ENCODE data around the gene LONP1.

LONP1 gene

DNA sequence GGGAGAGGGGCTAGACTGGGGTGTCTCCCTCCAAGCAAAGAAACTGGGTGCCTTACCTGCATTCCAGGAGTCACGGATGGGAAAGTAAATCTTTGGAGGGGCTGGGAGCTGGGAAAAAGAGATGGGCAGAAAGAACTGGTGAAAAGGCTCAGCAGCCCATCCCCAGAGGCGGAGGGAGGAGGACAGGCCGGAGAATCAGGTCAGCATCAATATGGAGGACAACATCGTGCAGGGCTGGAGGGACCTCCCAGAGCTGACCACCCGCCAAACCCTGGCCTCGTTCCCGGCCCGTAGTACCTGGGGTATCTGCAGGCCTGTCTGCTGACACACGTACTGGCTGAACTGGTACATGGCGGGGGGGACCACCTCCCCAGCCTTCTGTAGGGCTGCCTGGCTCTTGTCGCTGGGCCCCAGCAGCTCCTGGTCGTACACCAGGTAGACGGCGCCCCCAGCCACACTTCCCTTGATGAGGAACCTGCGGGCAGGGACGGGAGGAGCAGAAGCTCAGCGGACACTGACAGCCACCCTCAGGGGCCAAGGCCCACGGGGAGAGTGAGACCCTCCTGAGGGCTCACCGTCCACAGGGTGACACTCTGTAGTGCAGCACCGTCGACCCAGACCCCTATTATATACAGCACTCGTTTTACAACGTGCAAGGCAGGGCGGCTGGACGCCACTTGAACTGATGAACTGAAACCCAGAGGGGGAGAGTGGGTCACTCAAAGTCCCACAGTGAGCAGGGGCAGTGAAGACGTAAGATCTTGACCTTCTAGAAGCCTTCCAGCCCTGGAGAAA lies 40.5 kb downstream of the LONP1 start:
- no peak for DNase-seq (ENCODE audit: low read depth in 2 of 2)

DNA sequence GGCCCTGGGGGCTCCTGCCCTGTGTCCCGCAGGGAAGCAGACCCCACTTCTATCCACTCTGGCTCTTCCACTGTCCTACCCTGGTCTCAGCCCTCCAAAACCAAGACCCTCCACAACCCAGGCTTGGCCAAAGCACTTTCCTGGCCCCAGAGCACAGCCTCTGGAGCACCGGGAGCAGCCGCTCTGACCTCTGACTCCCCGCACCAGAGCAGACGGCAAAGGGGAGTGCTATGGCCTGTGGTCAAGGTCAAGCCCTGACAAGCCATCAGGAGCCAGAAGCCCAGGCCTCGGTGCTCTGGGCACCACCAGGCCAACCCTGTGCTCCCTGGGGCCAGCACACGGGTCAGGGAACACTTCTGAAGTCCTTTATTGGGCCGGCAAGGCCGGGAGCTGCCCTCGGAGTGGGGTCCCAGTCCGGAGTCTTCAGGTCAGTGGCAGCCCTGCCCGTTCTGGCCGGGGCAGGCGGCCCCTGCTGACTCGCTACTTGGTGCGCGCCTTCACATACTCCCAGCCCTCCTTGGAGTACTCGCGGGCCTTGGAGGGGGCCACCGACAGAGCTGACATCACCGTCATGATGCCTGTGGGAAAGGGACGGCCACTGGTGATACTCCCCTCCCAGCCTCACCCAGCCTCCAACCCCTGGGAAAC lies 41.8 kb downstream of the LONP1 start:
- no peak for DNase-seq (ENCODE audit: low read depth in 2 of 2)

GRCh38 chr19:5677580-5677979 lies 42.4 kb downstream of the LONP1 start:
- no peak for DNase-seq (ENCODE audit: low read depth in 2 of 2)

GRCh38 chr19:5677136-5677535 lies 42.8 kb downstream of the LONP1 start:
- no peak for DNase-seq (ENCODE audit: low read depth in 2 of 2)

DNA sequence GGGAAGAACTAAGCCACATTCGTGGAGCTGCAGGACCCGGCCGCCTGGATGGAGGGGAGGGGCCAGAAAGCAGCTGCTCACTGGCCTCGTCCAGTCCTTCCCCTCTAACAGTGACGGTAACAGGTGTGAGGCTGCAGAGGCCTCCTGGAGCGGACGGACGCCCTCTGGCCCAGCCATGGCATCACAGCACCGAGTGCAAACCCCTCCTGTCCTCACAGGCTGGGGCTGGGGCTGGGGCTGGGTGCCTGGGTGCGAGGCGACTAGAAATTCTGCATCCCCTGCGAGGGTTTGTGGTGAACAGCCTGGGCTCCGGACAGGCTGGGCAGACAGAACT lies 43.2 kb downstream of the LONP1 start:
- DNase-seq (ENCODE audit: low read depth in 2 of 2) = no peak

DNA sequence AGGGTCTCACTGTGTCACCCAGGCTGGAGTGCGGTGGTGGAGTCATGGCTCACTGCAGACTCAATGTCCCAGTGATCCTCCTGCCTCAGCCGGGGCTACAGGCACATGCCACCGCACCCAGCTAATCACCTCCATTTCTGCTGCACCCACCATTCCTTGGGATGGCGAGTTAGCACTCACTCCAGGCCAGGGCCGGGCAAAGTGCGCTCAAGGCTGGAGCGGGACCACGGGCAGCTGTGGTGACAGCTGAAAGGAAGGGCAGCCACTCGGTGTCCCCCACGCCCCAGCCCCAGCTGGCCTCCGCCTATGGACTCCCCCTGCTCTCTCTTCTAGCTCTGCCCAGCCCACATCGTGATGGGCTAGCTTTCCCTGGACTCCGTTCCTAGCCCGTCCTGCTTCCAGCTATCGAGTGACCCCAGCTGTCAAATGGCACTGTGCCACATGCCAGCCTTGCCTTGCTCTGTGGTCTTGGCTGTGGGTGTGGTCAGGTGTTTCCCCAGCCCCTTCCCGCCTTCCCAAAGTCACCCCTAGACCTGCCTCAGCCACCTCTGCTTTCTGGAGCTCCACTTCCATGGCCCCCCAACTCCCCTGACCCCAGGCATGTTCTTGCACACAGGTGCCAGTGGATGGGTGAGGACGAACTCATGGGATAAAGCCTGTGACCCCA lies 43.7 kb downstream of the LONP1 start:
- no peak for DNase-seq (ENCODE audit: low read depth in 2 of 2)

DNA sequence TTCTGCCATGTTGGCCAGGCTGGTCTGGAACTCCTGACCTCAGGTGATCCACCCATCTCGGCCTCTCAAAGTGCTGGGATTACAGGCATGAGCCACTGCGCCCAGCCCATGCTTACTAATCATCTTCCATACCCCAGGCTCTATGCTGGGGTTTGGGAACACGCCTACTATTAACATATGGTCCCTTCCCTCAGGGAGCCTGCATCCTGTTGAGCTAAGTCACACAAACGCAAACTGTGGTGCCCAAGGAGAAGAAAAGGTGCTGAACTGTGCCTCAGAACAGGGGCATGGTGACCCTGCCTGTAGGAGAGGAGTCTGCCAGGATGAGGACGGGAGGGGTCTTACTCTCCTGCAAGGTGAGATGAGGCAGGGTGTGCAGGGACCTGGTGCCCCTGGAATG lies 45.2 kb downstream of the LONP1 start:
- DNase-seq (ENCODE audit: low read depth in 2 of 2) = no peak

DNA sequence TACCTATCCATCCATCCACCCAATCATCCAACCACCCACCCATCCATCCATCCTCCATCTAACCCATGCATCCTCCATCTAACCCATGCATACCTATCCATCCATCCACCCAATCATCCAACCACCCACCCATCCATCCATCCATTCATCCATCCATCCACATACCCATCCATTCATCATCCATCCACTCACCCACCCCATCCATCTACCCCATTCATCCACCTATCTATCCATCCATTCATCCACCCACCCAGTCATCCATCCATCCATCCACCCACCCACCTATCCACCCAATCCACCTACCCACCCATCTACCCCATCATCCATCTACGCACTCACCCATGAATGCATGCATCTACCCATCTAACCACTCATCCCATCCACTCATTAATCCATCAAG lies 46.2 kb downstream of the LONP1 start:
- DNase-seq (ENCODE audit: low read depth in 2 of 2) = no peak

DNA sequence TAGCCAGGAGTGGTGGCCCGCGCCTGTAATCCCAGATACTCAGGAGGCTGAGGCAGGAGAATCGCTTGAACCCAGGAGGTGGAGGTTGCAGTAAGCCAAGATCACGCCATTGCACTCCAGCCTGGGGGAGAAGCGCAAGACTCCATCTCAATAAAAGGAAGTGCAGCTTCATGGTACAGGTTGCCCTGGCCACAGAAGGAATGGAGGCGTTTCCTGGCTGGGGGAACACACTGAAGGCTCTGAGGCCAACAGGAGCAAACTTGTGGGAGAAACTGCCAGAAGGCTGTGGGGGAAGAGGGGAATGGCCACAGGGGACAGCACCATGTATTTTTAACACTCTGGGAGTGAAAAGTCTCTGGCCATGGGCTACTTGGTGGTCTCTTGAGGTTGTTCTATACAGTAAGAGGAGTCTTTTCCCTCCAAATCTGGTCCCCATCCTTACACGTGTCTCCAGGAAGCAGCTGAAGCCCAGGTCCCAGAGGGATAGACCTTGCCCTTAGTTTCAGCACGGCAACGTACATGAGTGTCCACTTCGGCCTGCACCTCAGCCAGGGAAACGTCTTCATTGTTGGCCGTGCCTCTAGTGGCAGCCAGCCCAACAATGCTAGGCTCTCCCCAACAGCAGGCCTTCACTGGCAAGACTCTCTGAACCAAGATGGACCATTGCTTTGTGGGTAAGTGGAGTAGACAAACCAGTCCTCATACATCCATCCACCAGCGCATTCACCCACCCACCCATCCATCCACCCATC lies 47.1 kb downstream of the LONP1 start:
- no peak for DNase-seq (ENCODE audit: low read depth in 2 of 2)

GRCh38 chr19:5671600-5671999 lies 48.3 kb downstream of the LONP1 start:
- DNase-seq (ENCODE audit: low read depth in 2 of 2) = no peak

DNA sequence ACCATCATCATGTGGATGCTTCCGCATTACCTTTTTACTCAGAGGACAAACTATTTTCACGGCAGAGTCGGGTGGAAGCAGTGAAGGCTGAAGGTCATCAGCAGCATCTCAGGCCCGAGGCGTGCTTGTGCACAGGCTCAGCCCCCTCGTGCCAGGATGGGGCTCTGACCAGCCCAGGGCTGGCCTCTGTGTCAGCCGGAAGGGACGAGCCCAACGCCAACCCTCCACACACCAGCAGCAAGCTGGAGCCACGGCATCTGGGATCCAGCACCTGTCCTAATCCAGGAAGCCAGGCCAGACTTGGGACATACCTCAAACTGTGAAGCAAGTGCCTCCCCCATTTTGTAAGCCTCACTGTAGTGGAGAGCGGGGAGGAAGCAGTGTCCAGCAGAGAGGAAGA lies 50.7 kb downstream of the LONP1 start:
- DNase-seq (ENCODE audit: low read depth in 2 of 2) = no peak

DNA sequence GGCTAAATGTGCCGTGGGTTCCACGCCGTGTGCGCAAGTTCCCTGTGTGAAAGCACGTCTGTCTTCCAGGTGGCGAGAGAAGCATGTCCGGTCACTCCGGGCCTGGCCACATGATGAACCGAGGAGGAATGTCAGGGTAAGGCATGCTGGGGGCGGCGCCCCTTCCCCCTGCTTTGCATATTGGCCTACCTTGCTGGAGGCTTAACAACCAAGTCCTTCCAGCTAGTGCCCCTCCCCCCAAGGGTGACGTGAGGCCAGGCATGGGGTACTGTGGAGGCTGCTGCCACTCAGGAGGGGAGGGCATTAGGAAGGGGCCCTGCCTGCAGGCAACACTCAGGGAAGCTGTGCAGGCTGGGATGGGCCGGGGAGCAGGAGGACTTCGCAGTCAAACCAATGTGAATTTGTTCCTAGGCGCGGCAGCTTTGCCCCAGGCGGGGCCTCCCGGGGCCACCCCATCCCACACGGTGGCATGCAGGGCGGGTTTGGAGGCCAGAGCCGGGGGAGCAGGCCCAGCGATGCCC lies 52.1 kb downstream of the LONP1 start:
- DNase-seq (ENCODE audit: low read depth in 2 of 2) = no peak

GRCh38 chr19:5666921-5667610 lies 52.9 kb downstream of the LONP1 start:
- no peak for DNase-seq (ENCODE audit: low read depth in 2 of 2)

DNA sequence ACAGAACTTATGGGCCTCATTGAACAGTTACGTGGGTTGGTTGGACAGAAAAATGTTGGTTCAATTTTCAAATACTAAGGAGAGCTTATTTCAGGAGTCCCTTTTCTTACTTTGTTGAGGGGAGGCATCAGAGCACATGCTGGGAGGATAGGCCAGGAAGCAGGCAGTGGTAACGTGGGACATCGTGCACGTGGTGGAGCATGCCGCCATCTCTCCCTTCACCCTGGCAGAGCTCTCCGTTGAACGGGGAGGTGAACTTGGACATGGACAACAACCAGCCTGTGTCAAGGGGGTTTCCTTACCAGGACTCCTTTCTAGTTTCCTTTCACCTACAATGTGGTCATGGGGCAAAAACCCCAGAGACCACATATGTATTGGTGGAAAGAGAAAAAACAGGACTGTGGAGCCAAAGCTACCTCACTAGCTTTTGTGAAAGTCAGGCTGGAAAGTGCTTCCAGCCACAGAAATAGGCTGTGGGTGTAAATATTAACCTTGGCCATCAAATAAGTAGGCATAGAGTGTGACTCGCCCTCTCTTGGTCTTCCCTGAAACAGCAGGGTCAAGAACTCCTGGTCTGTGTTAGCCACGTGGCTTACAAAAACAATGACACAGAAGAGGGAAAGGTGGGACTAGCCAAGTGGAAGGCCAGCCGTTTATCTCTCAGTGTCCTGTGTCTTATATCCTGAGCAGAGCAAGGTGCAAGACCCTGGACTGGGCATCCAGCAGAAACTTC lies 54.0 kb downstream of the LONP1 start:
- DNase-seq (ENCODE audit: low read depth in 2 of 2) = no peak

DNA sequence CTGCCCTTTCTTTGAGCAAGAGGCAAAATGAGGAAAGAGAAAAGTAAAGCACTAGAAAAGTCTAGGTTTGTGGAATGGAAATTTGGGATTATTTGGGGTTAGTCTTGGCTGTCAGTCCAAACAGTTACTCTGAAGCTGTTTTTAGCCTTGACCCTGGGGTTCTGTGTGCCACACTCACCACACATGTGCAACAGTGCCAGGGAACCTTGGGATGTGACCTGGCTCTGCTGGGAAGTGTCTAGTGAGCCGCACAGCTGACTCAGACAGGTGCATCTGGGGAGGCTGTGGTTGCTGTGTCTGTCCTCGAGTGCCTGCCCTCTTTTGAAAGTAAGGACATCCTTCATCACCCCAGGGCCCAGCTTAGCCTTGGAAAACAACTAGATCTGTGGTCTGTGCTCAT lies 55.4 kb downstream of the LONP1 start:
- no peak for DNase-seq (ENCODE audit: low read depth in 2 of 2)

- no peak for DNase-seq (ENCODE audit: low read depth in 2 of 2)
Observed at GRCh38 chr19:5663904-5664303, 56.0 kb downstream of the LONP1 start.

DNA sequence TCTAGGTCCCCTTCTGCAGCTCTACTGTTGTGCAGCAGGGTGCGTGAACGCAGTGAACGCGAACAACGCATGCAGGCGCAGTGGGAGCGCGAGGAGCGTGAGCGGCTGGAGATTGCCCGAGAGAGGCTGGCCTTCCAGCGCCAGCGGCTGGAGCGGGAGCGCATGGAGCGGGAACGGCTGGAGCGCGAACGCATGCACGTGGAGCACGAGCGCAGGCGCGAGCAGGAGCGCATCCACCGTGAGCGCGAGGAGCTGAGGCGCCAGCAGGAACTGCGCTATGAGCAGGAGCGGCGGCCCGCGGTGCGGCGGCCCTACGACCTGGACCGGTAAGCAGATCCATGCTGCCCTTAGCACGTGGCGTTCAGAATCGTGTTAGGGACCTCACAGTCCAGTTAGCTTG lies 58.5 kb downstream of the LONP1 start:
- DNase-seq (ENCODE audit: low read depth in 2 of 2) = no peak

- no peak for DNase-seq (ENCODE audit: low read depth in 2 of 2)
Observed at GRCh38 chr19:5655412-5655811, 64.5 kb downstream of the LONP1 start.

- no peak for DNase-seq (ENCODE audit: low read depth in 2 of 2)
Observed at GRCh38 chr19:5654931-5655330, 65.0 kb downstream of the LONP1 start.

- DNase-seq (ENCODE audit: low read depth in 2 of 2) = no peak
Observed at GRCh38 chr19:5652261-5652660, 67.7 kb downstream of the LONP1 start.

GRCh38 chr19:5651361-5651760 lies 68.6 kb downstream of the LONP1 start:
- DNase-seq (ENCODE audit: low read depth in 2 of 2) = no peak
